NCI-H524 (cell line): ENCODE measurements around the gene CHST12.
"Not testable (repeated sequence)": the region's sequence is repeated elsewhere in the genome, so short reads cannot be mapped to it uniquely, and the experiment has no call there.

Experiments
- DNase-seq, 2 experiments: peaks; one replicate each; lab custom pipeline; 2025; lab: John Stamatoyannopoulos, UW

CHST12 gene

DNA sequence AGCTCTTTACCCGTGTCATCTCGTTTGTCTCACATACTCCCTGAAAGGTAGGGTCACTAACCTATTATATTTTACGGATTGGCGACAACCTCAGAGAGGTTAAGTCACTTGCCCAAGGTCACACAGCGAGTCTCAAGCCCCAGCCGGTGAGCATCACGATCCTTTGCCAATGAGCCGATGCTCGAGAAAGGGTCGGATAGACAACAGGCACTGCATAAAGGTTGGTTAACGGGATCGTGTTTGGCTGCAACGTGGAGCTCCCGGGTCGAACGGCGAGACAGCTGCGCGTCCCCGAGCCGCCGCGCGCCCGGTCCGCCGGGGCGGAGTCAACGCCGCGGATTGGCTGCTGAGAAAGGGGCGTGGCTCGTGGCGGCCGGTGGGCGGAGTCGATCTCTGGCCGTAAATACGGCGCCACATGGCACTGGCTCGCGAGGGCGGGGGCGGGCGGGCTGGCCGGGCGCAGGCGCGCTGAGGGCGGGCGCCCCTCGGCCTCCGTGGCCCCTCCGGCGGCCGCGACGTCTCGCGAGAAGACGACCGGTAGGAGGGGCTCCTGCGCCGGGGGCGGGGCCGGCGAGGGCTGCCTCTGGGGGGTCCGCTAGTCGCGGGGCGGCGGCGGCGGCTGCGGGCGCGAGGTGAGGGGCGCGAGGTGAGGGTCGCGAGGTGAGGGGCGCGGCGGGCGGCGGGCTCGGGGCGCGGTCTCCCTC lies at the start of gene CHST12:
CHST12 (plus strand) TSS at position 598 of the 704 bp plus-strand sequence. CDS start 29,029 bp downstream, outside the sequence.
- peak; percentile 60 to 88 for DNase-seq

DNA sequence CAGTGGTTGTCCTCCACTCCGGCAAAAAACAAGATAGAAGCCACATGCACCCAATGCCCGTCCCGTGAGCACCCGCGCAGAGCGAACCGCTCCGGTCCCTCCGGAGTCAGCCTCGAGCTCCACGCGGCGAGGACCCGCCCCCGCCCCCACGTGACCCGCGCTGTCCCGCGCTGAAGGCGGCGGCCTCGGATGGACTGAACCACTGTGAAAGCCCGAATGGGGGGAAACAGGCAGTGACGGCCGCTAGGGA lies 49.5 kb upstream of the CHST12 start:
- DNase-seq = peak in 1 of 2 experiments; percentile 76

GRCh38 chr7:2354186-2354938 lies 49.0 kb upstream of the CHST12 start, which contains the start of gene EIF3B:
Gene EIF3B (plus strand): TSS chr7:2354827. CDS start chr7:2354922, 95 bp downstream.
- DNase-seq = peak; percentile 84 to 87

DNA sequence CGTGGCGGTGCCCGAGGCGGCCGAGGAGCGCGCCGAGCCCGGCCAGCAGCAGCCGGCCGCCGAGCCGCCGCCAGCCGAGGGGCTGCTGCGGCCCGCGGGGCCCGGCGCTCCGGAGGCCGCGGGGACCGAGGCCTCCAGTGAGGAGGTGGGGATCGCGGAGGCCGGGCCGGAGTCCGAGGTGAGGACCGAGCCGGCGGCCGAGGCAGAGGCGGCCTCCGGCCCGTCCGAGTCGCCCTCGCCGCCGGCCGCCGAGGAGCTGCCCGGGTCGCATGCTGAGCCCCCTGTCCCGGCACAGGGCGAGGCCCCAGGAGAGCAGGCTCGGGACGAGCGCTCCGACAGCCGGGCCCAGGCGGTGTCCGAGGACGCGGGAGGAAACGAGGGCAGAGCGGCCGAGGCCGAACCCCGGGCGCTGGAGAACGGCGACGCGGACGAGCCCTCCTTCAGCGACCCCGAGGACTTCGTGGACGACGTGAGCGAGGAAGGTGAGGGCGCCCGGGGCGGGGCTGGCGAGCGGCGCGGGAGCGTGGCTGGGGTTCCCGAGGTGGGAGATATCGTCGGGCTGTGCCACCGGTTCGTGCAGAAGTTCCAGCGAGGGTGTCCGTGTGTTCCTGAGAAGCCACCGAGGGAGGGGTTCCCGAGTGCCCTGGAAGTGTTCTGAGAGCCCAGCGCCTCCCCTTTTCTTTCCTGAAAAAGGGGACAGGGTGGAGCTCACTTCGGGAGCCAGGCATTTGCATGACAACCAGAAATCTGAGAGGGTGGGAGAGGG lies 48.3 kb upstream of the CHST12 start:
- no peak for DNase-seq

- no peak for DNase-seq
Observed at GRCh38 chr7:2355705-2356008, 47.8 kb upstream of the CHST12 start.

DNA sequence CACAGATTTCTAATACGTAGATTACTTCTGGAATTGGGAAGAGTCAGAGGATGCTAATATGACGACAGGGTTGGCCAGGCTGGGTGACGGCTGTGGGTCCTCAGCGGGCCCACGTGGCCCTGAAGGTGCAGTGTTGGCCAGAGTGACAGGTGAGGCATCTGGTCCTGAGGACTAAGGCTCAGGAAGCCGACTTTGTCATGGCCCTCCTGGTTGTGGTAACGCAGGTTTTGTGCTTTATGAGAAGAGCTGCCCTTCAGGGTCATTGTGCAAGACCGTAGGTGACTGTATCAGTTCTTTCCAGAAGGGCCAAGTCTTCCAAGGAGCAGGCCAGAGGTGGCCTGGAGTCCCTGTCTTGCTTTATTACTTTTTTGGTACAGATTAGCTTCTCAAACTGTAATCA lies 46.2 kb upstream of the CHST12 start:
- no peak for DNase-seq

- DNase-seq = no peak
Observed at GRCh38 chr7:2357571-2357970, 45.8 kb upstream of the CHST12 start.

- no peak for DNase-seq
Observed at GRCh38 chr7:2358968-2359527, 44.4 kb upstream of the CHST12 start.

DNA sequence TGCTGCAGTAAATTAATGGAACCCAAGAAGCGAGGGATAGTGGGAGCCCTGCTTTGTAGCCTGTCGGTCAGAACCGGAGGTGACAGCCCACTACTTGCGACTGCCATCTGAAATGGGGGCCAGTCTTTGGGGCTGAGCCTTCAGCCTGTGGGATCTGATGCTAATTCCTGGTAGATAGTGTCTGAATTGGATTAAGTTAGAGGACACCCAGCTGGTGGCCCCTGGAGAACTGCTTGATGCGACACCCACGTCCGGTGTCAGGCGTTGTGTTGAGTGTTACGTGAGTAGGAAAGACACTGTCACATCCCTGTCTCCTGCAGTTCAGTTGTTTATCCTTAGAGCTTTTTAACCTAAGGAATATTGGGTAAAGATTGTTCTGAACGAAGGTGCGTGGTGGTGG lies 43.8 kb upstream of the CHST12 start:
- no peak for DNase-seq

DNA sequence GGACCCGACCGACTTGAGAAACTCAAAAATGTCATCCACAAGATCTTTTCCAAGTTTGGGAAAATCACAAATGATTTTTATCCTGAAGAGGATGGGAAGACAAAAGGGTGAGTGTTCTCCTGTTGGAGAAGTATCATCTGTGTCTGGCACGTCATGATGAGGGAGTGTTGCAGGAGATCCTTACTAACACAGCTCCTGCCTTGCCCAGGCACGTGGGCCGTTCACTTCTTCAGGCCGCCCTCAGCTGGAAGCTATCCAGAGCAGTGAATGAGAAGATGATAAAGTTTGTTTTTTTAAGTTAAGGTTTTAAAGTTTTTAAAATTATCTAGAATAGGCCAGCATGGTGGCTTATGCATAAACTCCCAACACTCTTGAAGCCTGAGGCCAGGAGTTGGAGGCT lies 42.6 kb upstream of the CHST12 start:
- no peak for DNase-seq

GRCh38 chr7:2362385-2363088 lies 40.9 kb upstream of the CHST12 start:
- no peak for DNase-seq

- DNase-seq = no peak
Observed at GRCh38 chr7:2369139-2369538, 34.3 kb upstream of the CHST12 start.

DNA sequence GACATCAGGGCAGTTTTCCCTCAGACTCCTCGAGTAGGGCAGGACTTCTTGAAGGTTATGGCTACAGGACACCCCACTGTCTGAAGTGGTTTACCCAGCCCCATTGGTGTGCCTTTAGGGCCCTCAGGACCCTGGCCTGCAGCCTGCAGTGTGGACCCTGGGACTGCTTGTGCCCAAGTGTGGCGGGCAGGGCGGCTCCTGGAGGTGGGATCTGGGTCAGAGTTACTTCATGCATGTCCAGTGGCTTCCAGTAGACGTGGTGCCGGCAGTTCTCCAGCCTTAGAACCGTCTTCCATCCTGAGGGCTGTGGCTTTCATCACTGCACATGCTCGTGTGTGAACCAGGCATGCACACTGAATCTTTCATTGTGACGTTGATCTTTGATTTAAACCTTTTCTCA lies 32.1 kb upstream of the CHST12 start:
- no peak for DNase-seq

GRCh38 chr7:2372724-2373123 lies 30.7 kb upstream of the CHST12 start:
- DNase-seq = no peak

DNA sequence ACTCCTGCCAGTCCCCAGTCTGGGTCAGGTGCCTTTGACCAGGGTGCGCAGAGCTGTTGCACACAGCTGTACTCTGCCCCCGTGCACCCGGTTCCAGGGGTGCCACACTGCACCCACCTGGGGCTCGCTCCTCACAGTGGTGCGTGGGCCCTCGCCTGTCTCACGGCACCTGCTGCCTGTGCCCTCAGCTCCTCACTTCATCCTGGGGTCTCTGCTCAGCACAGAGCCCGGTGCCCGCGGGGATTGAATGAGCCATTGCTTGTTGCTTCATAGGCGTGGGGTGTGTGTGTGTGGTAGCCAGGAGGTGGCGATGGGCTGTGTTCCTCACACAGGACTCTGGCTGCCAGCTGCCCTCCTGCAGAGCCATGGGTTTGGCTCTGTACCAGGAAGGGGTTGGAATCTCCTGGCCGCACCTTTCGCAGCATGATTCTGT lies 30.3 kb upstream of the CHST12 start:
- DNase-seq = no peak

DNA sequence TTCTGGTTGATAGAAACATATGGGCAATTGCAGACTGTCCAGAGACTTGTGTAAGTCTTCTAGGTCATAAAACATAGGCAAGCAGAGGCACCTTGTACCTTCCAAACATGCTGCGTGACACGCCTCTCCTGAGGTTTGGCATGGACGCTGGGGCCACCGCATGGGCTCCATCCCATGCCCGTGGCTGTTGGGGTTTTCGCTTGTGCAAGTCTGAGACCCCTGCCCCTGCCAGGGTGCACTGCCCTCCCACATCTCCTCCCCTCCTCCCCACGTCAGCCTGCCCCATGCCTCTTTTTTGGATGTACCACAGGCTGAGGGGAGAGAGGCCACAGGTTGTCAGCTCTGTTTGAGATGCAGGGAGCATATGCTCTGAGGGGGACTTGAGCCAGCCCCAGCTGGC lies 29.8 kb upstream of the CHST12 start:
- DNase-seq = no peak

DNA sequence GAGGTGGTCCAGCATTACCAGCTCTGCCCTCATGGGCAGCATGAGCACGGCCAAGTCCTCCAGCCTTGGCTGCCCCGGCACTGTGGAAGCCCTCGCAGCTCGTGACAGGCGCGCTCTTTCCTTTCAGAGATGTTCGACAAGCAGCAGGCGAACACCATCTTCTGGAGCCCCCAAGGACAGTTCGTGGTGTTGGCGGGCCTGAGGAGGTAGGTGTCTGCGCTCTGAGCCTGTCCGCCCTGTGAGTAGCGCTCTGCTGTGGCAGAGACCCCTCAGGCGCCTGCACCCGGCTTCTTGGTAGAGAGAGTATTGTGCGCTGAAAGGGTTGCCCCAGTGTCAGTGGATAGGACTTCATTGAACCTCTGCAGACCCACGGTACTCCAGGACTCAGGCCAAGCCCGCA lies 29.0 kb upstream of the CHST12 start:
- DNase-seq = no peak

DNA sequence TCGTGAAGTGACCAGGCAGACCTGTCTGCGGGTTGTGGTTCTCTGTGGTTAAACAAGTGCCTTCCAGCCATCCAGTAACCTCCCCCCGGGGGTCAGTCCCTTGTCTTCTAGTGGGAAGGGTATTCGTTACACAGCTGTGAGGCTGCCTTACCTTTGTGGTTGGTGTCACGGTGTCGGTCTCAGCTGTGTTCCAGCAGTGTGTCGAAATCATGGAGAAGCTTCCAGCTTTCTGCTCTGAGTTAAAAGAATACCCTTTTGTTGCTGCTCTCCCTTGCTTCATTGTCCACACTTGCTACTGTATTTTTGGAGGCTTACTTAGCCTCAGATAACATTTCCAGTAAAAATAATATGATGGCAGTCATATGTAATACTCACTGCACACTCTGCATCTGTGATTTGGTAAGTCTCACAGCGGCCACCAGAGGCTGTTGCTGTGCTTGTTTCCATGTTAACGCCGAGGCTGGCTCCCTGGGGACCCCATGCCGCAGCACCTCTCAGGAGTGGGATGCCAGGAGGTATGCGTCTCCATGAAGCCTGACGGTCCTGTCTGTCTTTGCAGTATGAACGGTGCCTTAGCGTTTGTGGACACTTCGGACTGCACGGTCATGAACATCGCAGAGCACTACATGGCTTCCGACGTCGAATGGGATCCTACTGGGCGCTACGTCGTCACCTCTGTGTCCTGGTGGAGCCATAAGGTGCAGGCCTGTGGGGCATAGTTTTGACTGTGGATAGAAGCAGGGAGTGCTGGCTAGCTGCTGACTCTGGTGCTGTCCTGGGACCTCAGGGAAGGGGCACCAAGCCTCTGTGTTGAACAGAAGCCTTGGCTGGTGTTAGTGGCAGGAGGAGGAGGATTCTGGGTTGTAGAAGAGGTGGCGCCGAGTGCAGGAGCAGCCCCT lies 28.3 kb upstream of the CHST12 start:
- DNase-seq = no peak

DNA sequence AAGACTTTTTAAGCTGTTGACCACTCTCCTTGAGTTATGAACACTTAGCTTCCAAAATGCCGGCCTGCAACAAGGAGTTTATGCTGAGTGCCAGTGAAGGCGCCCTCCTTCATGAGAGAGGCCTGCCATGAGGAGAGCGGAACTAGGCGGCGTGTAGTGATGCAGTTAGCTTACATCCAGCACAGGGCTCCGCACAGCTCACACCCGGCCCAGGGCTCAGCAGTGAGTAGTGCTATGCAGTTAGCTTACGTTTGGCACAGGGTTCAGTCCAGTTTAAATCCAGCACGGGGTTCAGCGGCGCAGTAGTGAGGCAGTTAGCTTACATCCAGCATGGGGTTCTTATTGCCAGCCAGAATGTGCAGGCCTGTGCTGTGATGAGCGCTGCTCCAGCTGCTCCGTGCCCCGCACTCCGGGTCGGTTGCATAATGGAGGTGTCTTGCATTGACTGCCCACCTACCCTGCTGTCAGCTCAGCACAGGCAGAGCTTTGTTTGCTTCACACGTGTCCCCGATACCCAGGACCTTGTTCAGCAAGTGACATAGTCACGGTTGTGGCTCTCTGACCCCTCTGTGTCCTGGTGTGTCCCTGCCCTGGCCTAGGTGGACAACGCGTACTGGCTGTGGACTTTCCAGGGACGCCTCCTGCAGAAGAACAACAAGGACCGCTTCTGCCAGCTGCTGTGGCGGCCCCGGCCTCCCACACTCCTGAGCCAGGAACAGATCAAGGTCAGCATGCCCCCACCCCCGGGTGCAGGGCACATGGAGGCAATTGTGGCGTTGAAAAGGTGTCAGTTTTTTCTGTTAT lies 26.9 kb upstream of the CHST12 start:
- no peak for DNase-seq

- DNase-seq = not testable (repeated sequence)
Observed at GRCh38 chr7:2377492-2377891, 25.9 kb upstream of the CHST12 start.
